HG03439 (cell line): ENCODE results near the gene DZIP1.
A peak's percentile ranks its signal among the peaks of the same experiment; 100 is the strongest.
"Not testable (repeated sequence)": the region's sequence is repeated elsewhere in the genome, so short reads cannot be mapped to it uniquely, and the experiment has no call there.

Experiments
- ATAC-seq: cut with Tn5 transposase; IDR thresholded peaks from one replicate; pipeline ENCODE4 v1.9.1; 2021; ENCODE audit warnings: mild to moderate bottlenecking, moderate library complexity; ENCODE audit not compliant: unreplicated experiment

Gene DZIP1

GRCh38 chr13:95603887-95604555, 40.5 kb downstream of the DZIP1 start:
- no peak for ATAC-seq

- no peak for ATAC-seq
These were observed 42.6 kb downstream of the DZIP1 start for GRCh38 chr13:95601906-95602305.

- ATAC-seq = no peak
These were observed 43.3 kb downstream of the DZIP1 start for GRCh38 chr13:95601216-95601615.

GRCh38 chr13:95596701-95597100, 47.8 kb downstream of the DZIP1 start:
- ATAC-seq = no peak

- no peak for ATAC-seq
These were observed 51.0 kb downstream of the DZIP1 start for GRCh38 chr13:95593462-95593861.

GRCh38 chr13:95588721-95589120, 55.8 kb downstream of the DZIP1 start:
- no peak for ATAC-seq

- ATAC-seq = no peak
These were observed 56.4 kb downstream of the DZIP1 start for GRCh38 chr13:95588134-95588533.

GRCh38 chr13:95585867-95586266, 58.6 kb downstream of the DZIP1 start:
- no peak for ATAC-seq

- peak; percentile 95 for ATAC-seq
These were observed 65.2 kb downstream of the DZIP1 start for GRCh38 chr13:95579303-95579702.

- no peak for ATAC-seq
These were observed 71.3 kb downstream of the DZIP1 start for GRCh38 chr13:95573221-95573620.

- no peak for ATAC-seq
These were observed 72.6 kb downstream of the DZIP1 start for GRCh38 chr13:95571941-95572340.

- no peak for ATAC-seq
These were observed 74.5 kb downstream of the DZIP1 start for GRCh38 chr13:95570016-95570415.

- ATAC-seq = no peak
These were observed 76.4 kb downstream of the DZIP1 start for GRCh38 chr13:95568131-95568530.

- not testable (repeated sequence) for ATAC-seq
These were observed 78.7 kb downstream of the DZIP1 start for GRCh38 chr13:95565758-95566157.

GRCh38 chr13:95564733-95565291, 79.7 kb downstream of the DZIP1 start:
- no peak for ATAC-seq

- no peak for ATAC-seq
These were observed 80.4 kb downstream of the DZIP1 start for GRCh38 chr13:95564091-95564490.

GRCh38 chr13:95560387-95560786, 84.1 kb downstream of the DZIP1 start:
- ATAC-seq = no peak

- ATAC-seq = no peak
These were observed 85.4 kb downstream of the DZIP1 start for GRCh38 chr13:95559100-95559499.

- no peak for ATAC-seq
These were observed 87.5 kb downstream of the DZIP1 start for GRCh38 chr13:95557013-95557412.

GRCh38 chr13:95553581-95554385, 90.7 kb downstream of the DZIP1 start:
- no peak for ATAC-seq

GRCh38 chr13:95552539-95553441, 91.7 kb downstream of the DZIP1 start, which contains the start of gene CLDN10:
TSS of gene CLDN10 (plus strand) at chr13:95552720. CDS start at chr13:95552754, 34 bp downstream.
- no peak for ATAC-seq
